HEK293 (cell line): ENCODE results near the gene ARHGEF28.

Experiments
- CTCF ChIA-PET: fragments of 350-600 bp; formaldehyde crosslinking; extraction: SDS; loops from one replicate; lab custom pipeline; 2021; ENCODE audit warnings: antibody characterized with exemption; lab: Yijun Ruan, JAX
- POLR2A ChIA-PET: fragments of 300-600 bp; formaldehyde crosslinking; extraction: SDS; loops from one replicate; lab custom pipeline; 2020; ENCODE audit warnings: antibody characterized with exemption, inconsistent platforms; lab: Yijun Ruan, JAX
- H3K27ac ChIP-seq: fragments of 200-500 bp; sonication (Bioruptor generic); 2 replicates; pipeline ENCODE4 v1.5.1; 2014; ENCODE audit warnings: low read depth, low read length, control low read depth, inconsistent platforms; ENCODE audit errors: extremely low read depth
- H3K36me3 ChIP-seq, 2 experiments: fragments of 200-500 bp in 1 of 2; sonication (Bioruptor generic) in 1 of 2; 1 replicate in 1 of 2; 2 replicates in 1 of 2; pipeline ENCODE4 v1.5.1; 2014 to 2017; ENCODE audit warnings: inconsistent platforms in 2 of 2, low read length in 2 of 2; ENCODE audit not compliant: control insufficient read depth in 2 of 2, insufficient read depth in 1 of 2
- H3K4me1 ChIP-seq: fragments of 200-500 bp; sonication (Bioruptor generic); 2 replicates; pipeline ENCODE4 v1.5.1; 2014; ENCODE audit warnings: mild to moderate bottlenecking, low read length, inconsistent platforms; ENCODE audit not compliant: control insufficient read depth, insufficient read depth
- H3K4me3 ChIP-seq: 2 replicates; pipeline ENCODE4 v1.5.1; 2011; ENCODE audit warnings: low read depth, mild to moderate bottlenecking, control low read depth, low read length, moderate library complexity
- H3K9me3 ChIP-seq: fragments of 200-500 bp; sonication (Bioruptor generic); 2 replicates; pipeline ENCODE4 v1.5.1; 2014; ENCODE audit warnings: low read depth, low read length, inconsistent platforms; ENCODE audit not compliant: control insufficient read depth, insufficient read depth
- GLIS1 ChIP-seq: fragments of 450-650 bp; formaldehyde crosslinking; IDR thresholded peaks from 2 replicates; pipeline ENCODE4 v1.5.1; 2016; ENCODE audit warnings: missing biosample characterization, missing genetic modification characterization
- HOXD13 ChIP-seq: sonication (generic); formaldehyde crosslinking; IDR thresholded peaks from 2 replicates; pipeline ENCODE4 v1.8.0; 2022; ENCODE audit warnings: missing genetic modification reagents, borderline replicate concordance
- OVOL3 ChIP-seq: fragments of 450-650 bp; formaldehyde crosslinking; IDR thresholded peaks from 2 replicates; pipeline ENCODE4 v1.5.1; 2016; ENCODE audit warnings: missing biosample characterization, missing genetic modification characterization
- PRDM10 ChIP-seq: fragments of 450-650 bp; formaldehyde crosslinking; IDR thresholded peaks from 2 replicates; pipeline ENCODE4 v1.5.1; 2016; ENCODE audit warnings: missing biosample characterization, missing genetic modification characterization
- REPIN1 ChIP-seq: fragments of 450-650 bp; formaldehyde crosslinking; IDR thresholded peaks from 2 replicates; pipeline ENCODE4 v1.5.1; 2017; ENCODE audit warnings: missing biosample characterization, missing genetic modification characterization, low read depth
- ZBTB26 ChIP-seq: fragments of 450-650 bp; formaldehyde crosslinking; optimal IDR thresholded peaks from 2 replicates; pipeline ENCODE3; 2016; ENCODE audit warnings: missing biosample characterization, mild to moderate bottlenecking, missing genetic modification characterization
- ZNF23 ChIP-seq: fragments of 450-650 bp; formaldehyde crosslinking; IDR thresholded peaks from 2 replicates; pipeline ENCODE4 v1.5.1; 2016; ENCODE audit warnings: missing biosample characterization, missing genetic modification characterization, borderline replicate concordance
- ZNF248 ChIP-seq: fragments of 450-650 bp; formaldehyde crosslinking; IDR thresholded peaks from 2 replicates; pipeline ENCODE4 v1.5.1; 2017; ENCODE audit warnings: missing biosample characterization, missing genetic modification characterization
- ZNF280D ChIP-seq: fragments of 450-650 bp; formaldehyde crosslinking; IDR thresholded peaks from 2 replicates; pipeline ENCODE4 v1.5.1; 2016; ENCODE audit warnings: missing biosample characterization, missing genetic modification characterization
- ZNF362 ChIP-seq: fragments of 450-650 bp; formaldehyde crosslinking; IDR thresholded peaks from 2 replicates; pipeline ENCODE4 v1.5.1; 2016; ENCODE audit warnings: missing biosample characterization, missing genetic modification characterization
- ZNF48 ChIP-seq: fragments of 450-650 bp; formaldehyde crosslinking; IDR thresholded peaks from 2 replicates; pipeline ENCODE4 v1.5.1; 2016; ENCODE audit warnings: missing biosample characterization, missing genetic modification characterization
- ZNF585B ChIP-seq: fragments of 450-650 bp; formaldehyde crosslinking; IDR thresholded peaks from 2 replicates; pipeline ENCODE4 v1.5.1; 2016; ENCODE audit warnings: missing biosample characterization, missing genetic modification characterization
- ZNF610 ChIP-seq: fragments of 450-650 bp; formaldehyde crosslinking; IDR thresholded peaks from 2 replicates; pipeline ENCODE4 v1.5.1; 2016; ENCODE audit warnings: missing biosample characterization, missing genetic modification characterization, borderline replicate concordance
- ZNF76 ChIP-seq: fragments of 450-650 bp; formaldehyde crosslinking; IDR thresholded peaks from 2 replicates; pipeline ENCODE4; 2016; ENCODE audit warnings: low read depth, missing biosample characterization, missing genetic modification characterization, borderline replicate concordance
- TF ChIP-seq, protein P1 (sequence below): fragments of 450-650 bp; IDR thresholded peaks from 2 replicates; pipeline ENCODE4 v1.5.1; 2018; ENCODE audit warnings: missing biosample characterization, mild to moderate bottlenecking, missing genetic modification characterization

The ARHGEF28 gene

GRCh38 chr5:73652391-73652790, 26.4 kb downstream of the ARHGEF28 start (continued):
- TF ChIP-seq, protein P1, sequence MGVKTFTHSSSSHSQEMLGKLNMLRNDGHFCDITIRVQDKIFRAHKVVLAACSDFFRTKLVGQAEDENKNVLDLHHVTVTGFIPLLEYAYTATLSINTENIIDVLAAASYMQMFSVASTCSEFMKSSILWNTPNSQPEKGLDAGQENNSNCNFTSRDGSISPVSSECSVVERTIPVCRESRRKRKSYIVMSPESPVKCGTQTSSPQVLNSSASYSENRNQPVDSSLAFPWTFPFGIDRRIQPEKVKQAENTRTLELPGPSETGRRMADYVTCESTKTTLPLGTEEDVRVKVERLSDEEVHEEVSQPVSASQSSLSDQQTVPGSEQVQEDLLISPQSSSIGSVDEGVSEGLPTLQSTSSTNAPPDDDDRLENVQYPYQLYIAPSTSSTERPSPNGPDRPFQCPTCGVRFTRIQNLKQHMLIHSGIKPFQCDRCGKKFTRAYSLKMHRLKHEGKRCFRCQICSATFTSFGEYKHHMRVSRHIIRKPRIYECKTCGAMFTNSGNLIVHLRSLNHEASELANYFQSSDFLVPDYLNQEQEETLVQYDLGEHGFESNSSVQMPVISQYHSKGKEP (tag by site-specific recombination) = no peak
- no peak for TF ChIP-seq ZNF610
- TF ChIP-seq OVOL3 (tag by site-specific recombination) = no peak

GRCh38 chr5:73654171-73654811, 28.3 kb downstream of the ARHGEF28 start:
- no peaks in the 10 kb centered on the region for H3K9me3 ChIP-seq
- ChIA-PET POLR2A (no interaction called here), CTCF (no interaction called here)
- no peaks in the 10 kb centered on the region for H3K4me1 ChIP-seq
- H3K27ac ChIP-seq = no peak overlapping the region
- TF ChIP-seq PRDM10 (tag by site-specific recombination) (peak; percentile 33; the same call in 1 of the 2 replicates), GLIS1 (tag by site-specific recombination) (no peak)
- no peak overlapping the region for H3K4me3 ChIP-seq
- H3K36me3 ChIP-seq = no peaks in the 10 kb centered on the region

DNA sequence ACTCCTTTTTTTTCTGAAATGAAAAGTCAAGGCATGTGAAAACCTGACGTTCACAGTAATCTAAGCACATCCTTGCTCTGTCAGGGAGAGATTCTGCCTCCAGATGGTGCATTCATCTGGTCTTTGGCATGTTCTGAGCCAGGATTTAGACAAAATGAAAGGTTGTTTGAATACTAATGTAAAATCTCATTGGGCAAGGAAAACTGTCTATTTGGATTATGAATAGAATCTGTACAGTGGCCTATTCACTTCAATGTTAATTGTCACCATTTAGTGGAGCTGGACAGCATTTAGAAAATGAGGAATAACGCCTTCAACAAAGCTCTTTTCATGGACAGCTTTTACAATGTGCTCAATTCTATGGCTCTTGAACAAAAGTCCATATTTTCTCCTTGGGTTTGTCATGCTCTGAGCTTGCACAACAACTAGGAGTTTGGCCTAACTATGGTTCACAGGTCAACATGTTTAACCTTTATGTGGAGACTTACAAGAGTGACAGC, 28.9 kb downstream of the ARHGEF28 start:
- POLR2A ChIA-PET = no interaction called here
- TF ChIP-seq ZNF585B (tag by site-specific recombination) = no peak
- TF ChIP-seq ZNF362 = no peak
- TF ChIP-seq HOXD13 (CRISPR knock-in tag) = no peak
- TF ChIP-seq ZNF76 (tag by site-specific recombination) = no peak
- Histone ChIP-seq H3K4me1 (no peaks in the 10 kb centered on the region), H3K27ac (no peak overlapping the region), H3K9me3 (no peaks in the 10 kb centered on the region), H3K36me3 (no peaks in the 10 kb centered on the region), H3K4me3 (no peak overlapping the region)
- CTCF ChIA-PET = no interaction called here

DNA sequence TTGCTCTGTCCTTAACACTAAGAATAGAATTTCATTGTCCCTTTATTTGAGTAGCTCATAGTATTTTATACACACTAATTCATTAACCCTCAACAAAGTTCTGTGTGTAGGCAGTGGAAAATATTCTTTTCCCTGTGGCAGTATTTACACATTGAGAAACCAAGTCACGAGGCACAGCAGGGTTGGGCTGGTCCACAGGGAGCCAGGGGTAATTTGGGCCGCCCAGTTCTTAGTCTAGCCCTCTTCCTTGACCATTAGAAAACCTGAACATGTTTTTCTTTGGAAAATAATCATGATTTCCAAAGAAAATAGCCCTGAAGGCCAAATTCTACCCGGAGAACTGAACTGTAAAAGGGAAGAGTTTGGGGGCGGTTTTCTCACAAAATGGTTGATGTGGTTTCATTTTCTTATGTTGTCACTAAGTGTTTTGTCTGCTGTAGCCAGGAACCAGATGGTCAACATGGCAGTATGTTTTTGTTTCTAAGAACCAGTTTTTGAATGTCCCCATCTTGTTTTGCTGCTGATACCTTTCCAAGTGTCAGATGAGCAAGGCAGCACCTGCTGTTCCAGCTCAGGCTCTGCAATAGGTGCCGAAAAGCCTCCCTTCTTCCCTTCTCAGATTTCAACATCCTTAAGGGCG, 29.6 kb downstream of the ARHGEF28 start:
- Histone ChIP-seq H3K4me1 (no peaks in the 10 kb centered on the region), H3K27ac (no peak overlapping the region), H3K4me3 (no peak overlapping the region), H3K9me3 (no peaks in the 10 kb centered on the region), H3K36me3 (no peaks in the 10 kb centered on the region)
- CTCF ChIA-PET = interaction anchor here (0.5 kb wide), 1 partner anchor 135 kb away, joined by 3 read pairs; no protein-coding TSS in a partner anchor
- POLR2A ChIA-PET = no interaction called here
- TF ChIP-seq ZBTB26 (tag by site-specific recombination) (no peak), ZNF280D (tag by site-specific recombination) (no peak), ZNF48 (tag by site-specific recombination) (no peak), ZNF23 (tag by site-specific recombination) (no peak), REPIN1 (tag by site-specific recombination) (no peak), ZNF248 (tag by site-specific recombination) (no peak)
